HG03025 (cell line): ENCODE results near the gene TUBA4B.
"Not testable (repeated sequence)": the region's sequence is repeated elsewhere in the genome, so short reads cannot be mapped to it uniquely, and the experiment has no call there.

ENCODE experiments used
- ATAC-seq: cut with Tn5 transposase; IDR thresholded peaks from one replicate; pipeline ENCODE4 v1.9.1; 2021; ENCODE audit warnings: mild to moderate bottlenecking, moderate library complexity; ENCODE audit not compliant: unreplicated experiment, low FRiP score

The TUBA4B gene

GRCh38 chr2:219246559-219246958 is 6.5 kb upstream of the TUBA4B start:
- ATAC-seq = no peak

DNA sequence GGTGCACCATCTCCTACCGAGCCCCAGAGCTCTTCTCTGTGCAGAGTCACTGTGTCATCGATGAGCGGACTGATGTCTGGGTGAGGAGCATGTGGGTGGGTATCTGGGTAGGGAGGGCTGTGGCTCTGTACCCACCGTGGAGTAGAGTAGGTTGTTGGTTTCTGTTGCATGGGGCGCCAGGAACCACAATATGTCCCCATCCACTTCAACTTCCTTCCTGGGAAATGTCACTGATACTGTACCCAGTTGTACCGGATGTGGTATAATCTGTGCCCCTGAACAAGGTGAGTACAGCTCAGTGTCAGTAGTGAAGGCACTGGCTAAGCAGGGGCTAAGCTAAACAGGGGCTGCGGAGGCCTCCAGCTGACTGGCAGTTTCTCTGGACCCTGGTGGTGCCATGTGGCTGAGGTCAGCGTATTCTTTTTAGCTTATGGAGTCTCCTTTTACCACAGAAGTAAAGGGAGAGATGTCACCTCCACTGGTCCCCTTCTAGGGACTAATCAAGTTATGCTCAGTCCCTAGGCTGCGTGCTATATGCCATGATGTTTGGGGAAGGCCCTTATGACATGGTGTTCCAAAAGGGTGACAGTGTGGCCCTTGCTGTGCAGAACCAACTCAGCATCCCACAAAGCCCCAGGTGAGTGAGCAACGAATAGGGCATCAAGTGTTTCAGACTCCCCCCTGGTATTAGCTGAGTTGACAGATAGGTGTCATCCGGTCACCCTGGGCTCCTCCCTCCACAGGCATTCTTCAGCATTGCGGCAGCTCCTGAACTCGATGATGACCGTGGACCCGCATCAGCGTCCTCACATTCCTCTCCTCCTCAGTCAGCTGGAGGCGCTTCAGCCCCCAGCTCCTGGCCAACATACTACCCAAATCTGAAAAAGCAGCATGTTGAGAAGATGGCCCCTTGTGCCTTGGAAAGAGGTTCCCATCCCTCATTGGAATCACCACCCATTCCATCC is 5.1 kb upstream of the TUBA4B start:
- ATAC-seq = no peak

- ATAC-seq = no peak
Measured at GRCh38 chr2:219248845-219249202, 4.2 kb upstream of the TUBA4B start.

GRCh38 chr2:219249203-219249980 is 3.7 kb upstream of the TUBA4B start:
- no peak for ATAC-seq

GRCh38 chr2:219250049-219250781 is 2.8 kb upstream of the TUBA4B start:
- ATAC-seq = no peak

- no peak for ATAC-seq
Measured at GRCh38 chr2:219251656-219252055, 1.4 kb upstream of the TUBA4B start.

DNA sequence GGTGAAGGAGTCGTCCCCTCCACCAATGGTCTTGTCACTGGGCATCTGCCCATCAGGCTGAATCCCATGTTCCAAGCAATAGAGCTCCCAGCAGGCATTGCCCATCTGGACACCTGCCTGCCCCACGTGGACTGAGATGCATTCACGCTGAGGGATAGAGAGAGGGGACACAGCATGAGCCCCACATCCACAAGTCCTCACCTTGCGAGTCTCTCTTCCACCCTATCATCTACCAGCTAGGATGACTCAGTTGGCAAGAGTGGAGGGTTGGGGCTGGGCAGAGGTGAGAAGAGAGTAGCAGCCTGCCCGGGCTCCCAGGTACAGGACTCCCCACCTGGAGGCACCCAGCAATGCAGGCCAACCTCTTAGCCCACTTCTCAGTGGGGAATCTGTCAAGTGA is 959 bp upstream of the TUBA4B start:
- ATAC-seq = no peak

DNA sequence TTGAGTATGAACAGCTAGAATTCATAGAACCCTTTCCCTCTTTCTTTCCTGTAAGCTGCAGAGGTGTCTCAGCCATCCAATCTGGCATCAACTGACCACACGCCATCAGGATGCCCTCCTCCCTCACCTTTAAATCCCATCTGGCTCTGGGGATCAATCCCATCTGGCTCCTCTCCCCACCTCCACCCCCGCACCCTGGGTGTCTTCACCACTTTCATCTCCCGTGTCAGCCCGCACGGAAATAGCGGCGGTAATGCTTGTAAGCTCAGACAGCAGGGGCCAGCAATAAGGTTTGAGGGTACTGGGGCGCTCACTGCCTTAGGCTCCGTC is 508 bp upstream of the TUBA4B start:
- ATAC-seq = no peak

GRCh38 chr2:219253753-219254589 is 928 bp downstream of the TUBA4B start, which contains the start of gene TUBA4A:
TUBA4A (minus strand) TSS chr2:219253918; CDS start chr2:219253858, 60 bp downstream.
- peak; percentile 49 for ATAC-seq

- peak; percentile 19 for ATAC-seq
Measured at GRCh38 chr2:219254590-219255201, 1.7 kb downstream of the TUBA4B start.

DNA sequence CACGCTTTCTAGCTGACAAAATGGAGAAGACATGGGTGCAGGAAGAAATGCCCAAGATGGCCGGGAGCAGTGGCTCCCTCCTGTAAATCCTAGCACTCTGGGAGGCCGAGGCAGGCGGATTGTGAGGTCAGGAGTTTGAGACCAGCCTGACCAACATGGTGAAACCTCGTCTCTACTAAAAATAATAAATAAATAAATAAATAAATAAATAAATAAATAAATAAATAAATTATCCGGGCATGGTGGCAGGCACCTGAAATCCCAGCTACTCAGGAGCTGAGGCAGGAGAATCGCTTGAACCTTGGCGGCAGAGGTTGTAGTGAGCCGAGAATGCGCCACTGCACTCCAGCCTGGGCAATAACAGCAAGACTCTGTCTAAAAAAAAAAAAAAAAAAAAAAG is 5.9 kb downstream of the TUBA4B start:
- ATAC-seq = not testable (repeated sequence)

DNA sequence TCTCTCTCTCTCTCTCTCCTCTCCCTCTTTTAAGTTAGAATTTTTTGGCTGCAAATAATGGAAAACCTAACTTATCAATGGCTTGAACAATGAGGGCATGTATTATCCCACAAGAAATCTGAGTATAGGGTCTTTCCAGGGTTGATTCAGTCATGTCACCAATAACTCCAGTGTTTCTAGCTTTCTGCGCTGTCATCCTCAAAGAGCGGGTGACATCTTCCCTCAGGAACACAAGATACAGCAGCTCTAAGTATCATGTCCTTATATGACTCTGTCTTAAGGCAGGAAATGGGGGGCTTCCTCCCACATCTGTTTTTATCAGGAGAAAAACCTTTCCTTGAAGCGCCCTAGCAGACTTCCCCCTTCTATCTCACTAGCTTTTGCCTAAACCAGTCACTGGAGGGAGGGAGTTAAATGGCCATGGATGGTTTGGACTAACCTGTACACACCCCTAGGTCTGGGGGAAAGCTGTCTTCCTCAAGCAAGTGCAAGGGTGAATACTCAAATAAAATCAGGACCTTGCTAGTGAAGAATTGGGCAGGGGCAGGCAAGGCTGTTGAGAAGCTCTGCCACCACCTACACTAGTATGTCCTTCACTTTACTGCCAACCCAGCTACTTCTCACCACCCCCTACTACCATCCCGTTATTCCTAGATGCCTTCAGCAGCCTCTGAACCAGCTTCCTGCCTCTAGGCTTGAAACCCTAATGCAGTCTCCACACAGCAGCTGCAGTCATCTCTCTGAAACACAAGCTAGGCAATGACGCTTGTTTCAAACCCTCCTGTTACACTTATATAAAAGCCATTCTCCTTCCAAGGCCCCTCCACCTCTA is 8.2 kb downstream of the TUBA4B start:
- ATAC-seq = no peak

- ATAC-seq = no peak
Measured at GRCh38 chr2:219266232-219266631, 13.2 kb downstream of the TUBA4B start.

DNA sequence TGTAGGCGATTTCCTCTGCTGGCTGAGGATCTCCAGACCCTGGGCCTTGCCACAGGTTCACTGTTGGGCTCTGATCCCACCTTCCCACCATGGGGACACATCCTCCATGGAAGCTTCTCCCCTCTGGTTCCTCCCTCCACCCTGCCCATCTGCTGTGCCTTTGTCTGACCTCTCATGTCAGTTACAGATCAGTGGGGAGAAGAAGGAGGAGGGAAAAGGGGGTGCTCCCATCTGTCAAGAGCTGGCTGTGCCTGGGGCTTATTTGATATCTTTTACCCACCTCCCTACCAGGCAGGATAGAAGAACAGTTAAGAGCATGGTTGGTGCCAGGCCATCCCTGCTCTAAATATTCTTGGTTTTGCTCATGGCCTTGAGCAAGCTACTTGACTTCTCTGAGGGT is 13.8 kb downstream of the TUBA4B start:
- no peak for ATAC-seq

DNA sequence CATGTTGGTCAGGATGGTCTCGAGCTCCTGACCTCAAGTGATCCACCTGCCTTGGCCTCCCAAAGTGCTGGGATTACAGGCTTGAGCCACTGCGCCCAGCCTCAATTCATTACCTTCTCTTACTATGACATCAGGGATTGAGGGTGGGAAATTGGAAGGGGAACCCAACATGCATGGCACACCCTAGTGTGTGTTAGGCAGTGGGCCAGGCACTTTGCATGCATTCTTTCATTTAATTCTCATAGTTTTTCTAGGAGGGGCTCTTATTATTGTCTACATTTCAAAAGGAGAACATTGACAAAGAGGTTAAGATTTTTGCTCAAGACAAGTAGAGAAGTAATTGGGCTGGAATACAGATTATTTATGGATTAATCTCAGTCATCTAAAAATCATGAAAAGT is 15.3 kb downstream of the TUBA4B start:
- ATAC-seq = no peak

DNA sequence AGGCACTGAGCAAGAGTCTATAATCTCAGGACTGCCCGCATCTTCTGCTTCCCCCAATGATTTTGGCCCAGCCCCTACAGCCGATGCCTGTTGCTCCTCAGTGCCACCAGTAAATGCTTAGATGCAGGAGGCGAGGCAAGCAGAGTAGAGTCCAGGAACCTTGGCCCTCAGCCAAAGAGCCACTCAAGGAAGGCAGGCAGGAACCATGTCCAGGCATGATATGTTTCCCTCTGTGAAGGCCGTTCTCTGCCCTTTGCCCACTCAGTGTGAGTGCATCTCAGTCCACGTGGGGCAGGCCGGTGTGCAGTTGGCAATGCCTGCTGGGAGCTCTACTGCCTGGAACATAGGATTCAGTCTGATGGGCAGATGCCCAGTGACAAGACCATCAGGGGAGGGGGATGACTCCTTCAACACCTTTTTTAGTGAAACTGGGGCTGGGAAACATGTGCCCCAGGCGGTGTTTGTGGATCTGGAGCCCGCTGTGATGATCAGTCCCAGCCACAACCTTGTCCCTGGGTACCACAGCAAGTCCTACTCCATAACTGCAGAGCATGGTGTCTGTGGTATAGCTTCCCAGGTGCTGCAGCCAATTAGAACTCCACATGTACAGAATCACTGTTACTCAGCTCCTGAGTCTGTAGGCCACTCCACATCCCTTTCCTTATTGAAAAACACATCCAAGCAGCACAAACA is 16.5 kb downstream of the TUBA4B start:
- no peak for ATAC-seq

DNA sequence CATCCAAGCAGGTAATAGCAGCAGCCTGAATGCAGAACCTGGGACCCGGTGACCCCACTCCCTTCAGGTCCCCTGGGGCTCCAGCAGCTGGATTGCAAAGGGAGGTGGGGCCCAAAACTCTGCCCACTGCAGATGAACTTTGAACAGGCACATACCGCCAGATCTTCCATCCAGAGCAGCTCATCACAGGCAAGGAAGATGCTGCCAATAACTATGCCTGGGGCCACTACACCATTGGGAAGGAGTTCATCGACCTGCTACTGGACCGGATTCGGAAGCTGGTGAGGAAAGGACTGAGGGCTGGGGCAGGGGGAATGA is 17.0 kb downstream of the TUBA4B start:
- ATAC-seq = no peak

DNA sequence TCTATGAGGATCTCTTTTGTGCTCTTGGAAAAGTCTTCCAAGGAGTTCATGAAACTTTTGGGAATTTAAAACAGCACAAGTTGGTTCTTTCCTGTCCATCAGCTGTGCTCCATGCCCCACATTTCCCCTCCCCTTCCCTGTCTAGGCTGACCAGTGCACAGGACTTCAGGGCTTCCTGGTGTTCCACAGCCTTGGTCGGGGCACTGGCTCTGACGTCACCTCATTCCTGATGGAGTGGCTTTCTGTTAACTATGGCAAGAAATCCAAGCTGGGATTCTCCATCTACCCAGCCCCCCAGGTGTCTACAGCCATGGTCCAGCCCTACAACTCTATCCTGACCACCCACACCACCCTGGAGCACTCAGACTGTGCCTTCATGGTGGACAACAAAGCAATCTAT is 18.0 kb downstream of the TUBA4B start:
- no peak for ATAC-seq
